ENCODE results near the gene CROCC2. TPM values are rescaled to one million over a fixed set of nuclear protein-coding genes. Genes with fewer than 3 reads are reported as not detected.
A peak's percentile ranks its signal among the peaks of the same experiment; 100 is the strongest.

The CROCC2 gene
- polyA plus RNA-seq, 4 donors = 0.03 to 0.11 (median 0.08) TPM

- DNase-seq (ENCODE audit: low read depth in 4 of 4, low spot score in 2 of 4) = no peak
These were observed 1.6 kb upstream of the CROCC2 start for GRCh38 chr2:240904216-240905175.

- DNase-seq (ENCODE audit: low read depth in 4 of 4, low spot score in 2 of 4) = no peak
These were observed 857 bp upstream of the CROCC2 start for GRCh38 chr2:240905176-240905781.

DNA sequence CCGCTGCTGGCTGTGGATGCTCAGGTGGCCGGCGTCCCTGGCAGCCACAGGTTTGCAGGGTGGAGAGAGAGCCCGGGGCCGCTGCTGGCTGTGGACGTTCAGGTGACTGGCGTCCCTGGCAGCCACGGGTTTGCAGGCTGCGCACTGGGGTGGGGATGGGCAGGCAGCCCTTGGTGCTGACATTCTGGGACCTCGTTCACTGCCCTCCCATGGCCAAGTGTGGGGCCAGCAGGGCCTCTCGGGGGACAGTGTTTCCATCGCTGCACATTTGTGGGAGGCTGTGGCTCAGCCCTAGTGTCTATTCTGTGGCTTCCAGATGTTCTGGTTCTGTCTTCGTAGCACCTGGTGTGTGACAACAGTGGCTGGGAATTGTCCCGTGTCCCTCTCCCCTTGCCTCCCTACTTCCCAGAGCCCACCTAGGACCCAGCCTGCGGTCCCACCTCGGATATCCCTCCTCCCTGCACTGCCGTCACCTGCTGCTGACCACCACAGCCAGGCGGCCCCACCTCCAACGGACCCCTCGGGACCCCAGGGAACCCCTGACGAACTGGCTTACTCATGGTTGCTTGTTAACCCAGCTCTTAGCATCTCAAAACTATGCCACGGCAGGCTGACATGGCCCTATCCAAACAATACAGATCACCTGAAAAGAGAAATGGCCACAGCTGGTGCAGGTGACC is 915 bp downstream of the CROCC2 start:
- DNase-seq (ENCODE audit: low read depth in 4 of 4, low spot score in 2 of 4) = no peak

DNA sequence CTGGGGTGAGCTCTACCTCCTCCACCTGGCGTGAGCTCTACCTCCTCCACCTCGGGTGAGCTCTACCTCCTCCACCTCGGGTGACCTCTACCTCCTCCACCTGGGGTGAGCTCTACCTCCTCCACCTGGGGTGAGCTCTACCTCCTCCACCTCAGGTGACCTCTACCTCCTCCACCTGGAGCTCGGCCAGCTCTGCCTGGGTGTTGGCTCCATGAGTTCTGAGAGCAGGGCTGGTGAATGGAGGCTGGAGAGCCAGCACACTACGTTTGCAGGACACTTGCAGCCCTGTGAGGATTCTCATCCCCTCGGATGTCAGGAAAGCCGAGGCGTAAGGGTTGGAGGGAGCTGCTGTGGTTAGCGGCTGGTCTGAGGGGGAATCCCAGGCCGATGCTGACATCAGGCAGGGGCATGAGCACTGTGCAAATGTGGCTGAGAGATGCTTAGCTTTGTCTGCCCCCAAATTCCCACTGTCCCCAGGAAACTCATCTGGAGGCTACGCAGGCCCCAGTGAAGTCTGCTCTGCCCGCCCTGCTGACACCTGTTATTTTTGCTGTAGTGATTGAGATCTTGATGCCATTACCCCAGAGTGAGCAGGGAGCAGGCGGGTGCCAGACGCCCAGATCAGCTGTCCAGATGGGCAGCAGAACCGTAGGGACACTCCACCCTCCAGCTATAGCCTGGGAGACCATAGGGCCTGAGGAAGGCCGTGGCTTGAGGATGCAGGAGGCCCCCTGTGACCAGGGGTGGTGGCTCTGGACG is 3.3 kb downstream of the CROCC2 start:
- no peak for DNase-seq (ENCODE audit: low read depth in 4 of 4, low spot score in 2 of 4)

DNA sequence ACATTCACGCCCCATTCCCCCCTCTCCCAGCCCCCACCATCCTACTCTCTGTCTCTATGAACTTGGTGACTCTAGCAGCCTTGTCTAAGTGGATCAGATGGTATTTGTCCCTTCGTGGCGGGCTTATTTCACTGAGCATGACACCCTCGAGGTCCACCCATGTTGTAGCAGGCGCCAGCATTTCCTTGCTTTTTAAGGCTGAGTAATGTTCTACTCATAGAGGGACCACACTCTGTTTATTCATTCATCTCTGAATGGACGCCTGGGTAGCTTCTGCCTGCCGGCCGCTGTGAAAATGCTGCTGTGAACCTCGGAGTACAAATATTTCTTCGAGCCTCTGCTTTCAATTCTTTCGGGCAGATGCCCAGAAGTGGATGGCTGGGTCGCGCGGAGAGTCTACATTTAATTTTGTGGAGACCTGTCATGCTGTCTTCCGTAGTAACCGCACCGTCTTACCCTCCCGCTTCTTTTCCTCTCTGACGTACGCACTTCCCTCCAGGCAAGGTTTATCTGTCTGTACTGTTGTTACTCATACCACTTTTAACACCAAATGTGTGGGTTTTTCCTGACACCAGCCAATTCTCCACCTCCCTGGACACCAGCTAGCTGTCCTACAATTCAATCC is 5.6 kb downstream of the CROCC2 start:
- DNase-seq (ENCODE audit: low read depth in 4 of 4, low spot score in 2 of 4) = no peak

DNA sequence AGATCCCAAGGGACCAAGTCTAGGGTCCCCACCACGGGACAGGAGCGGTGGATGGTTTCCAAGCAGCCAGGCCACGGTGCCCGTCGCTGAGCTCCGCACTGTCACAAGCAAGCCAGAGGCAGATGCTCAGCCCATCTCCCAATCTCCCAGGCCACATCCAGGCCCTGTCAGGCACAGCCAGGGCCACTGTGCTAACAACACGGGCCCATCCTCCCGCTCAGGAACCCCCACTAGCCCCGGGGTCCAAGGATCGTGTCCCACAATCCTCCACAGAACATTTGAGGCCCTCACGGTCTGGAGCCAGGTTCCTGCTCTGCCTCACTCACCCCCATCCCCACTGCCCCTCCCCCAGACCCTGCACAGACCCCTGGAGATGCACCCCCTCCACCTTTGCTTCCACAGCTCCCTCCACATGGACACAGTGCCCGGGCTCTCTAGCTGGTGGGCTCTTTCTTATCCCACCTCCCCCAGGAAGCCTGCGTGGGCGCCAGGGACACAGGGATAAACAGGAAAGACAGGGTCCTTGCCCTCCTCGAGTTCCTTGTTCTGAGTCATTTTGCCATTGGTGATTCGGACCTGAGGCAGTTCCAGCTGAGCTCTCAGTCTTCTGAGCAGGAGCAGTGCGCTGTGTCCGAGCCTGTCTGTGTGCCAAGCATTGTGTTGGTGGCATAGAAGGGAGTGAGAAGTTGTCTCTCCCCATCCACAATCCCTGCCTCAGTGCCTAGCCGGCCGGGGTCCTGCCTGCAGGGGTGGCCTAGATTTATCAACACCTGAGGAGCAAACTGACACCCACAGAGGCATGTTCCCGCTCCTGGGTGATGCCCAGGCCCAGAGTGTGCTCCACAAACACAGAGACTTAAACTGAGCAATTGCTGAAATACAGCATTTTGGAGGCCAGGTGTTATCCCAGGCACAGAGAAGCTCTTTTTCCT is 7.0 kb downstream of the CROCC2 start:
- DNase-seq (ENCODE audit: low read depth in 4 of 4, low spot score in 2 of 4) = no peak

GRCh38 chr2:240913810-240914644 is 7.9 kb downstream of the CROCC2 start:
- DNase-seq (ENCODE audit: low read depth in 4 of 4, low spot score in 2 of 4) = no peak

- no peak for DNase-seq (ENCODE audit: low read depth in 4 of 4, low spot score in 2 of 4)
These were observed 8.7 kb downstream of the CROCC2 start for GRCh38 chr2:240914645-240915525.

- DNase-seq (ENCODE audit: low read depth in 4 of 4, low spot score in 2 of 4) = no peak
These were observed 9.6 kb downstream of the CROCC2 start for GRCh38 chr2:240915526-240916341.

DNA sequence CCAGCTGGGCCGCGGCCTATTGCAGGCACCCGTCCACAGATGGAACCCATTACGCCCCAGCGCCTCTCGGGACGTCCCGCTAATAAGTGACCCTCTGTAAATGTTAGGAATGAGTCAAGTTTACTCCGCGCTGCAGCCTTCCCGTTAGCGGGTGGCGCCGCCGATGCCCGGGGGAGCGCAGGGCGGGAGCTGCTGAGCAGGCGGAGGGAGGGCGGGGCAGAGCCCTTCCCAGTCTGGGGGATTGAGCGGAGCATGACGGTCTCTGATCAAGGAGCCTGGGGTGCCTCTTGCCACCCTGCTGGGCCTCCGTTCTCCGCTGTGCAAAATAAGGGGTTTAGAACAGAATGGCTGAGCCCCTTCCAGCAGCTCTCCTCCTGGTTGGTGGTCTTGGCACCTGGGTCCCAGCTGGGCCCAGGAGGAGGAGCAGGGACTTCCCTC is 10.5 kb downstream of the CROCC2 start:
- DNase-seq (ENCODE audit: low read depth in 4 of 4, low spot score in 2 of 4) = peak in 2 of 4 donors; percentile 47 to 53

DNA sequence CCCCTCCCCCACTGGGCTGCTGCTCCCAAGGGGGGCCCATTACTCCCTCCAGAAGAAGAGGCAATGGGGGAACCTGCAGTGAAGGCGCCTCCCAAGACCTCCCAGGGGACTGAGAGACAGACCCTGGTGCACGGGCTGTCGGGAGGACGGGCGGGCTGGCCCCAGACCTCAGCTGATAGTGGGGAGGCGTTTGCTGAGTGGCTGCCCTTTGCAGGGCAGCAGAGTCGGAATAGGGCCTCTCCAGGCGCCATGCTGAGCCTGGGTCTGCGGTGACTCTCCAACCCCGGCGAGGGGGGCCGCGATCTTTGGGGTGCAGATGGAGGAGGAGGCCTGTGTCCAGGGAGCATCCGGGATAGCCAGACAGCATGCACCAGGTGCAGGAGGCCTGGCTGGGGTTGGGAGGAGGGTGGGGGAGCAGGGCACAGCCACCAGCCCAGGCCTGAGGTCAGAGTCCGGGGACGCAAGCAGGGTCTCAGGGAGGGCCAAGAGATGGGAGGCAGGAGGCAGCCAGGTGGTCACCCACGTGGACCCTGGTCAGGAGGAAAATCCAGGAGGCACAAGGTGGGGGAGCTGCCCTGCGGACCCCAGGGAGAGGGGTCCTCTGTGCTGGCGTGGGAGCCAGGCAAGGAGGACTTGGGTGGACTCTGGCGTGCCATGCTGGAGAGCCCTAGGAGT is 11.0 kb downstream of the CROCC2 start:
- no peak for DNase-seq (ENCODE audit: low read depth in 4 of 4, low spot score in 2 of 4)

GRCh38 chr2:240917684-240918257 is 11.6 kb downstream of the CROCC2 start:
- no peak for DNase-seq (ENCODE audit: low read depth in 4 of 4, low spot score in 2 of 4)

GRCh38 chr2:240918258-240919091 is 12.3 kb downstream of the CROCC2 start:
- DNase-seq (ENCODE audit: low read depth in 4 of 4, low spot score in 2 of 4) = no peak

- DNase-seq (ENCODE audit: low read depth in 4 of 4, low spot score in 2 of 4) = no peak
These were observed 13.1 kb downstream of the CROCC2 start for GRCh38 chr2:240919161-240919781.
